Lower leg skin (tissue), 3 donors: ENCODE results near the gene UBAC2.

ENCODE experiments used
- POLR2A ChIP-seq, 2 donors: fragments of 450-650 bp; IDR thresholded peaks; one replicate each; pipeline ENCODE4 v1.6.1; 2016 to 2017; ENCODE audit warnings: antibody characterized with exemption in 2 of 2, mild to moderate bottlenecking in 1 of 2, moderate library complexity in 1 of 2
- TF ChIP-seq, protein P1 (sequence below), 3 donors: fragments of 450-650 bp; IDR thresholded peaks; one replicate each; pipeline ENCODE4 v1.5.1; 2016; ENCODE audit warnings: antibody characterized with exemption in 3 of 3, mild to moderate bottlenecking in 3 of 3, moderate library complexity in 2 of 3

DNA sequence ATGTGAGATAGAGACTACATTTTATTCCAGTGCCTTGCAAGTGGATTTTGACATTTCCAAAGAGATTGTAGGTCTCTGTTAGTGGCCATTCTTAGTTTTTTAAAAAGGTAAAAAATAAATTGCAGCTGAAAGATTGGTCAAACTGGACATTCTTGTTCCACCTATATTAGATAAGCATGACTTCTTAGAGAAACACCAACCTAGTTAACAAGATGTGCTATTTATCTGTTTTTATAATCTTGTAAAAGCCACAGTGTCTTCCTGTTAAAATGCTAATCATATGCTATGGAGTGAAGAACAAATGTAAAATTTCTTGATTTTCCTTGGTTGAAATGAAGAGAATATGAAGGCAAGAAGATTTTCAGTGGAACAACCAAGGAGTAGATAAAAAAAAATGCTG, 140.0 kb downstream of the UBAC2 start:
- no peak for TF ChIP-seq POLR2A (IDR thresholded peaks at IDR 0.05)
- TF ChIP-seq, protein P1, sequence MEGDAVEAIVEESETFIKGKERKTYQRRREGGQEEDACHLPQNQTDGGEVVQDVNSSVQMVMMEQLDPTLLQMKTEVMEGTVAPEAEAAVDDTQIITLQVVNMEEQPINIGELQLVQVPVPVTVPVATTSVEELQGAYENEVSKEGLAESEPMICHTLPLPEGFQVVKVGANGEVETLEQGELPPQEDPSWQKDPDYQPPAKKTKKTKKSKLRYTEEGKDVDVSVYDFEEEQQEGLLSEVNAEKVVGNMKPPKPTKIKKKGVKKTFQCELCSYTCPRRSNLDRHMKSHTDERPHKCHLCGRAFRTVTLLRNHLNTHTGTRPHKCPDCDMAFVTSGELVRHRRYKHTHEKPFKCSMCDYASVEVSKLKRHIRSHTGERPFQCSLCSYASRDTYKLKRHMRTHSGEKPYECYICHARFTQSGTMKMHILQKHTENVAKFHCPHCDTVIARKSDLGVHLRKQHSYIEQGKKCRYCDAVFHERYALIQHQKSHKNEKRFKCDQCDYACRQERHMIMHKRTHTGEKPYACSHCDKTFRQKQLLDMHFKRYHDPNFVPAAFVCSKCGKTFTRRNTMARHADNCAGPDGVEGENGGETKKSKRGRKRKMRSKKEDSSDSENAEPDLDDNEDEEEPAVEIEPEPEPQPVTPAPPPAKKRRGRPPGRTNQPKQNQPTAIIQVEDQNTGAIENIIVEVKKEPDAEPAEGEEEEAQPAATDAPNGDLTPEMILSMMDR (IDR thresholded peaks at IDR 0.05) = no peak
